ENCODE measurements around the gene GPAM. TPM values are rescaled to one million over a fixed set of nuclear protein-coding genes. Genes with fewer than 3 reads are reported as not detected.

Gene GPAM
- total and polyA plus RNA-seq, 9 of the 15 experiments (the other 6 are each of a cell fraction or from before 2014, with no cell fraction given), result 3.5 to 7.5 (median 5.5) TPM

DNA sequence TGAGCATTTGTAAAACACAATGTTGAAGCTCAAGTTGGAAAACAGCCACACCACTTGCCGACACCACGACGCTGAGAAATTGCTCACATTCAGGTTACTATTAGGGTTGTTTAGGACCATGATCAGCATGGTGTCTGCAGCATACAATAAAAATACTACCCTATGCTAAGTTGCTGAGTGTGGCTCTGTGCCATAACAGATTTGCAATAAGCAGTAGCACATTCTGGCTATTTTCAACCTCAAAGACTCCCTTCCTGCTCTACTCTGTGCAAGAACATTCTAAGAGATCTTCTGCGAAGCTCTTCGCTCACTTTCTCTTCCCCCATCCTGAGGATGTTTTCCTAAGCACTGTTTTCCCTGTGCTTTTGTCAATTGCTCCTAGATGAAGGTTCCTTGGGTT is 38.3 kb downstream of the GPAM start (continued):
- TF ChIP-seq, protein P1, sequence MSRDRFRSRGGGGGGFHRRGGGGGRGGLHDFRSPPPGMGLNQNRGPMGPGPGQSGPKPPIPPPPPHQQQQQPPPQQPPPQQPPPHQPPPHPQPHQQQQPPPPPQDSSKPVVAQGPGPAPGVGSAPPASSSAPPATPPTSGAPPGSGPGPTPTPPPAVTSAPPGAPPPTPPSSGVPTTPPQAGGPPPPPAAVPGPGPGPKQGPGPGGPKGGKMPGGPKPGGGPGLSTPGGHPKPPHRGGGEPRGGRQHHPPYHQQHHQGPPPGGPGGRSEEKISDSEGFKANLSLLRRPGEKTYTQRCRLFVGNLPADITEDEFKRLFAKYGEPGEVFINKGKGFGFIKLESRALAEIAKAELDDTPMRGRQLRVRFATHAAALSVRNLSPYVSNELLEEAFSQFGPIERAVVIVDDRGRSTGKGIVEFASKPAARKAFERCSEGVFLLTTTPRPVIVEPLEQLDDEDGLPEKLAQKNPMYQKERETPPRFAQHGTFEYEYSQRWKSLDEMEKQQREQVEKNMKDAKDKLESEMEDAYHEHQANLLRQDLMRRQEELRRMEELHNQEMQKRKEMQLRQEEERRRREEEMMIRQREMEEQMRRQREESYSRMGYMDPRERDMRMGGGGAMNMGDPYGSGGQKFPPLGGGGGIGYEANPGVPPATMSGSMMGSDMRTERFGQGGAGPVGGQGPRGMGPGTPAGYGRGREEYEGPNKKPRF (IDR thresholded peaks at IDR 0.05; ENCODE audit: low read depth, low read length), result no peak
- no peak for TF ChIP-seq ZFX (CRISPR knock-in tag; IDR thresholded peaks at IDR 0.05)
- TF ChIP-seq, protein P2, sequence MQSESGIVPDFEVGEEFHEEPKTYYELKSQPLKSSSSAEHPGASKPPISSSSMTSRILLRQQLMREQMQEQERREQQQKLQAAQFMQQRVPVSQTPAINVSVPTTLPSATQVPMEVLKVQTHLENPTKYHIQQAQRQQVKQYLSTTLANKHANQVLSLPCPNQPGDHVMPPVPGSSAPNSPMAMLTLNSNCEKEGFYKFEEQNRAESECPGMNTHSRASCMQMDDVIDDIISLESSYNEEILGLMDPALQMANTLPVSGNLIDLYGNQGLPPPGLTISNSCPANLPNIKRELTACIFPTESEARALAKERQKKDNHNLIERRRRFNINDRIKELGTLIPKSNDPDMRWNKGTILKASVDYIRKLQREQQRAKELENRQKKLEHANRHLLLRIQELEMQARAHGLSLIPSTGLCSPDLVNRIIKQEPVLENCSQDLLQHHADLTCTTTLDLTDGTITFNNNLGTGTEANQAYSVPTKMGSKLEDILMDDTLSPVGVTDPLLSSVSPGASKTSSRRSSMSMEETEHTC (IDR thresholded peaks at IDR 0.05), result no peak
- TF ChIP-seq SETDB1 (IDR thresholded peaks at IDR 0.05; ENCODE audit: low read length), result no peak
- TF ChIP-seq MAFK (IDR thresholded peaks at IDR 0.05; ENCODE audit: low read length), result no peak
- no peak for TF ChIP-seq ELF1 (tag; IDR thresholded peaks at IDR 0.05)

DNA sequence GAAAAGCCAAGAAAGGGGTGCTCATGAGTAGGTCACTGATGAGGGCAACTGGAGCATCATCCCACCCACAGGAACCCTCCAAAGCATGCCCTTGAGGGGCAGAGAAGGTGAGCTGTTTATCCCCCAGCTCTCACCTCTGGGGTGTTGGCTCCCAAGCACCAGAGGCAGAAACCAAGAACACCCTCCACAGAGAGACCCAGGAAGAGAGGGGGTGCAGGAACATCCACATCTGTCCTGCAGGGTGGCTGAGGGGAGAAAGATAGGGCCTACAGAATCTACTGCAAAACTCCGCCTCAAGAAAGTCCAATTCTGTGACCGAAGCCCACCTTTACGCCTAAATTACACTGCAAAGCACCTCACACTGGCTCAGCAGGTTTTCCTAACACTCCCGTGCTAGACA is 40.1 kb downstream of the GPAM start:
- H3K4me1 ChIP-seq (replicated peaks in 1 of 2; ENCODE audit: control insufficient read depth in 2 of 2, insufficient read depth in 2 of 2, low read length in 2 of 2), result no peaks in the 10 kb centered on the region; a peak in 2 of 5 replicates
- H3K4me3 ChIP-seq, result no peak overlapping the region
- H3K9me3 ChIP-seq (replicated peaks; ENCODE audit: control insufficient read depth, insufficient read depth, low read depth, low read length), result no peaks in the 10 kb centered on the region
- no peaks in the 10 kb centered on the region for H3K79me2 ChIP-seq (ENCODE audit: control insufficient read depth, insufficient read depth, low read length)
- intact Hi-C loops (cut with micrococcal nuclease) (loop anchor here (10.0 kb wide), 1 partner anchor 171 kb away; no protein-coding TSS in a partner anchor), in situ Hi-C loops (cut with MboI) (no loop called here)
- no peaks in the 10 kb centered on the region; the same call in 1 of the 2 replicates for H4K20me1 ChIP-seq (replicated peaks; ENCODE audit: control insufficient read depth, insufficient read depth, low read length)
- no peak overlapping the region for H3K27ac ChIP-seq (ENCODE audit: extremely low read depth, low read depth, low read length)
- no peak for DNase-seq (ENCODE audit: extremely low read depth in 1 of 4, low spot score in 3 of 4)
- H3K36me3 ChIP-seq (ENCODE audit: control insufficient read depth, insufficient read depth, low read length), result no peaks in the 10 kb centered on the region
- BruUV-seq (replicated peaks), result no TSS peak
- 0% methylated on average over 4 of the region's 4 CpGs for WGBS (ENCODE audit: insufficient coverage, low coverage, missing lambda C conversion rate)
- TF ChIP-seq RCOR1 (IDR thresholded peaks at IDR 0.05; ENCODE audit: borderline replicate concordance in 1 of 2, low read depth in 2 of 2, low read length in 2 of 2), result no peak
- TF ChIP-seq ZNF780A (CRISPR knock-in tag; IDR thresholded peaks at IDR 0.05), result no peak
- TF ChIP-seq RBM15 (IDR thresholded peaks at IDR 0.05; ENCODE audit: insufficient read depth, low read length), result no peak
- no peak for TF ChIP-seq ZBTB17 (CRISPR knock-in tag; IDR thresholded peaks at IDR 0.05)
- no peak for TF ChIP-seq ZNF444 (CRISPR knock-in tag; IDR thresholded peaks at IDR 0.05)
- TF ChIP-seq ESRRB (CRISPR knock-in tag; IDR thresholded peaks at IDR 0.05; ENCODE audit: borderline replicate concordance), result no peak
- TF ChIP-seq NELFE (IDR thresholded peaks at IDR 0.05; ENCODE audit: insufficient read depth, insufficient read length), result no peak
- no peak for TF ChIP-seq SRF (CRISPR knock-in tag; IDR thresholded peaks at IDR 0.05)
- H3K4me2 ChIP-seq (ENCODE audit: insufficient read depth, low read length), result no peak overlapping the region
- no peak for FAIRE-seq
- CTCF ChIA-PET (ENCODE audit: low intra/inter-chr PET ratio), result no interaction called here
- H2AFZ ChIP-seq (ENCODE audit: low read depth, low read length), result no peak overlapping the region
- no peaks in the 10 kb centered on the region for H3K9me1 ChIP-seq (ENCODE audit: control insufficient read depth, insufficient read depth, low read length)
- ATAC-seq, result no peak
- POLR2A ChIA-PET, result no interaction called here
- peaks cover 0 to 17% of the 10 kb centered on the region in 2 experiments; a peak in 2 of 5 replicates for H3K27me3 ChIP-seq (ENCODE audit: control insufficient read depth in 2 of 2, insufficient read depth in 2 of 2, low read length in 2 of 2)
- no peak overlapping the region for H3K9ac ChIP-seq (ENCODE audit: insufficient read depth in 1 of 2, low read depth in 2 of 2, low read length in 2 of 2)

All from K562 (cell line).